Smooth muscle cell of trachea (primary cell): ENCODE measurements around the gene TPO. TPM values are rescaled to one million over a fixed set of nuclear protein-coding genes. Genes with fewer than 3 reads are reported as not detected.

Experiments
- total RNA-seq: library from RNA; depleted of rRNA; stranded (reverse); fragments of >200 nt; gene quantifications from 2 replicates; pipeline ENCODE4 v1.2.1, GENCODE V29; 2014

Gene TPO
- total RNA-seq = not detected in 2 replicates

DNA sequence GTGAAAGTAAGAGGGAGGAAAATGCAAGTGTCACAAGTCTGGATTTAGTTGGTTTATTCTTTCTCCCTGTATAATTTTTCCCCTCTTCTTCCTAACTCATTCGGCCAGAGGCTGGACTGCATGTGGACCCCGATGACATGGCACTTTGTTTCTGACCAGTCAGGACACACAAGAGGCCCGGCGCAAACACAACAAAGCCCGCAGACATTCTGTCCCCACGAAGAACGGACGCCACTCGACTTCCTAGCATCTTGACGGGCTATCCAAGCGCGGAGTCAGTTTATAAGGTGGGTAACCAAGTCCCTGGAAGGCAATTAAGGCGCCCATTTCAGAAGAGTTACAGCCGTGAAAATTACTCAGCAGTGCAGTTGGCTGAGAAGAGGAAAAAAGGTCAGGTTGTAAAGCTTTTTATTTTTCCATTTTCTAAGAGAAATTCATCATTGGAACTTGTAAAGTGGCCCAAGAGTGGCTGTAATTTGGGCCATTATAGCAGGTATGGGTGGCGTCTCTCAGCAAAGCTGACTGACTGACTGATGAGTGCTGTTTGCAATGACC is at the start of gene TPO:
Gene TPO (plus strand): TSS at position 308 of the 555 bp plus-strand sequence. CDS start 946 bp downstream, outside the sequence.

